WTC11 (cell line): ENCODE data around the gene RIPOR2.

Source experiments
- CTCF ChIP-seq: fragments of 200-600 bp; IDR thresholded peaks from 2 replicates; pipeline ENCODE4 v1.8.0; 2022; ENCODE audit warnings: antibody characterized with exemption
- NR1H2 ChIP-seq: sonication (generic); formaldehyde crosslinking; IDR thresholded peaks from 2 replicates; pipeline ENCODE4 v1.9.0; 2021; ENCODE audit warnings: mild to moderate bottlenecking, moderate library complexity, missing genetic modification reagents
- STAT6 ChIP-seq: sonication (generic); formaldehyde crosslinking; conservative IDR thresholded peaks from 2 replicates; pipeline ENCODE4 v1.8.1; 2023; ENCODE audit warnings: mild to moderate bottlenecking, low read depth, missing genetic modification reagents, moderate library complexity
- ZBTB21 ChIP-seq: sonication (generic); formaldehyde crosslinking; IDR thresholded peaks from 2 replicates; pipeline ENCODE4 v1.8.1; 2023; ENCODE audit warnings: mild to moderate bottlenecking, missing genetic modification reagents, borderline replicate concordance

GRCh38 chr6:24818346-24818745 lies 117.4 kb downstream of the RIPOR2 start:
- TF ChIP-seq ZBTB21 (CRISPR knock-in tag): no peak
- no peak for TF ChIP-seq CTCF
- TF ChIP-seq STAT6 (CRISPR knock-in tag): no peak
- no peak for TF ChIP-seq NR1H2
